H1 (cell line): Measurements from ENCODE around the gene PCID2. TPM values are rescaled to one million over a fixed set of nuclear protein-coding genes. Genes with fewer than 3 reads are reported as not detected.
"Not testable (repeated sequence)": the region's sequence is repeated elsewhere in the genome, so short reads cannot be mapped to it uniquely, and the experiment has no call there.

Source experiments
- CTCF ChIA-PET: fragments of 300-600 bp; sonication (Branson Sonifier 250); formaldehyde crosslinking; loops from one replicate; lab custom pipeline; 2021; ENCODE audit not compliant: partially characterized antibody; lab: Charles Lee
- POLR2A ChIA-PET: fragments of 300-600 bp; sonication (Branson Sonifier 250); formaldehyde crosslinking; loops from one replicate; lab custom pipeline; 2021; ENCODE audit warnings: inconsistent platforms; ENCODE audit not compliant: partially characterized antibody; lab: Charles Lee
- DNase-seq, 2 experiments: peaks; one replicate each; pipeline versions ENCODE4 v3.0.0 to v3.0.0-alpha.2; 2010 to 2022; ENCODE audit warnings: low spot score in 2 of 2, low read depth in 1 of 2, mixed read lengths in 1 of 2
- FAIRE-seq: peaks from 2 replicates; lab custom pipeline; 2011; peaks lifted over from hg19 to GRCh38; lab: Jason Lieb, UNC
- H2AFZ ChIP-seq: 2 replicates; pipeline ENCODE4 v1.8.1; 2012; ENCODE audit warnings: low read length, inconsistent platforms
- H2AK5ac ChIP-seq: 2 replicates; pipeline ENCODE4 v1.6.1; 2013; ENCODE audit warnings: low read depth, low read length
- H2BK120ac ChIP-seq: replicated peaks from 2 replicates; pipeline ENCODE3; 2013; ENCODE audit warnings: low read depth, low read length, inconsistent platforms
- H2BK12ac ChIP-seq: 2 replicates; pipeline ENCODE4 v1.6.1; 2013; ENCODE audit warnings: low read depth, low read length
- H2BK15ac ChIP-seq: 2 replicates; pipeline ENCODE4 v1.6.1; 2013; ENCODE audit warnings: low read length
- H2BK20ac ChIP-seq: 2 replicates; pipeline ENCODE4 v1.6.1; 2013; ENCODE audit warnings: low read length
- H2BK5ac ChIP-seq: 2 replicates; pipeline ENCODE4 v1.6.1; 2013; ENCODE audit warnings: low read depth, low read length
- H3K14ac ChIP-seq: 2 replicates; pipeline ENCODE4 v1.6.1; 2013; ENCODE audit warnings: inconsistent platforms; ENCODE audit not compliant: insufficient read length
- H3K18ac ChIP-seq: 2 replicates; pipeline ENCODE4 v1.6.1; 2013; ENCODE audit warnings: low read length; ENCODE audit errors: extremely low read depth
- H3K23ac ChIP-seq: 2 replicates; pipeline ENCODE4 v1.6.1; 2013; ENCODE audit warnings: inconsistent platforms; ENCODE audit not compliant: insufficient read length
- H3K23me2 ChIP-seq: 2 replicates; pipeline ENCODE4 v1.6.1; 2013; ENCODE audit warnings: low read depth, low read length
- H3K27ac ChIP-seq: 2 replicates; pipeline ENCODE4 v1.6.1; 2011; ENCODE audit warnings: low read depth, low read length, inconsistent platforms
- H3K27me3 ChIP-seq, 4 experiments: replicated peaks in 1 of 4; 1 replicate in 1 of 4; 2 replicates in 3 of 4; pipeline versions ENCODE4 v1.6.1 to v1.8.1; 2011 to 2013; ENCODE audit warnings: low read length in 3 of 4, mild to moderate bottlenecking in 3 of 4, inconsistent platforms in 2 of 4, mixed read lengths in 2 of 4, moderate library complexity in 1 of 4; ENCODE audit not compliant: control insufficient read depth in 3 of 4, insufficient read depth in 3 of 4; ENCODE audit errors: extremely low read depth in 1 of 4
- H3K36me3 ChIP-seq, 4 experiments: 2 replicates each; pipeline versions ENCODE4 v1.6.1 to v1.8.1; 2011 to 2013; ENCODE audit warnings: mild to moderate bottlenecking in 4 of 4, low read length in 3 of 4, moderate library complexity in 2 of 4, control low read depth in 1 of 4, inconsistent platforms in 1 of 4; ENCODE audit not compliant: insufficient read depth in 4 of 4, control insufficient read depth in 2 of 4
- H3K4ac ChIP-seq: replicated peaks from 2 replicates; pipeline ENCODE3; 2013; ENCODE audit warnings: low read length, low read depth, mixed read lengths, inconsistent platforms; ENCODE audit not compliant: insufficient read length
- H3K4me1 ChIP-seq, 4 experiments: replicated peaks in 1 of 4; 1 replicate in 1 of 4; 2 replicates in 3 of 4; pipeline versions ENCODE4 v1.6.1 to v1.8.1; 2011 to 2013; ENCODE audit warnings: low read length in 3 of 4, inconsistent platforms in 2 of 4, mixed read lengths in 1 of 4; ENCODE audit not compliant: insufficient read depth in 4 of 4, control insufficient read depth in 3 of 4
- H3K4me2 ChIP-seq, 2 experiments: 2 replicates each; pipeline versions ENCODE4 v1.6.1 to v1.8.1; 2011 to 2013; ENCODE audit warnings: low read depth in 2 of 2, low read length in 2 of 2, control low read depth in 1 of 2, inconsistent platforms in 1 of 2, mild to moderate bottlenecking in 1 of 2; ENCODE audit not compliant: insufficient read depth in 1 of 2
- H3K4me3 ChIP-seq, 4 experiments: fragments of 200-600, 300-600 bp in 1 of 4; sonication (generic), shearing (Covaris generic), sonication (Bioruptor Twin) in 1 of 4; 2 replicates each; pipeline versions ENCODE4 v1.5.1 to v1.8.1; 2011 to 2016; ENCODE audit warnings: low read length in 4 of 4, low read depth in 3 of 4, control low read depth in 2 of 4, inconsistent platforms in 2 of 4, mild to moderate bottlenecking in 2 of 4, mixed read lengths in 1 of 4, moderate library complexity in 1 of 4; ENCODE audit not compliant: insufficient read depth in 2 of 4; ENCODE audit errors: extremely low read depth in 1 of 4
- H3K56ac ChIP-seq: replicated peaks from 2 replicates; pipeline ENCODE3; 2013; ENCODE audit warnings: low read depth, mild to moderate bottlenecking, mixed read lengths, low read length, inconsistent platforms; ENCODE audit not compliant: insufficient read length
- H3K79me1 ChIP-seq: 2 replicates; pipeline ENCODE4 v1.6.1; 2013; ENCODE audit warnings: low read depth, low read length, control low read depth
- H3K79me2 ChIP-seq, 2 experiments: 2 replicates each; pipeline versions ENCODE4 v1.6.1 to v1.8.1; 2012 to 2013; ENCODE audit warnings: low read length in 2 of 2, mild to moderate bottlenecking in 2 of 2, inconsistent platforms in 1 of 2; ENCODE audit not compliant: insufficient read depth in 2 of 2, control insufficient read depth in 1 of 2
- H3K9ac ChIP-seq, 4 experiments: replicated peaks in 1 of 4; 1 replicate in 1 of 4; 2 replicates in 3 of 4; pipeline versions ENCODE4 v1.6.1 to v1.8.1; 2011 to 2013; ENCODE audit warnings: low read depth in 3 of 4, low read length in 3 of 4, control low read depth in 2 of 4, mild to moderate bottlenecking in 2 of 4, moderate library complexity in 2 of 4, inconsistent platforms in 1 of 4; ENCODE audit errors: extremely low read depth in 1 of 4
- H3K9me3 ChIP-seq, 2 experiments: 2 replicates each; pipeline versions ENCODE4 v1.6.1 to v1.8.1; 2012 to 2013; ENCODE audit warnings: mild to moderate bottlenecking in 2 of 2, moderate library complexity in 2 of 2, control low read depth in 1 of 2, inconsistent platforms in 1 of 2, low read depth in 1 of 2, low read length in 1 of 2, mixed read lengths in 1 of 2; ENCODE audit not compliant: insufficient read depth in 2 of 2
- H4K20me1 ChIP-seq, 2 experiments: replicated peaks in 1 of 2; 2 replicates each; pipeline versions ENCODE3 to v1.8.1; 2011 to 2013; ENCODE audit warnings: inconsistent platforms in 2 of 2, low read length in 2 of 2, mild to moderate bottlenecking in 1 of 2; ENCODE audit not compliant: insufficient read depth in 2 of 2, control insufficient read depth in 1 of 2
- H4K5ac ChIP-seq: 2 replicates; pipeline ENCODE4 v1.6.1; 2013; ENCODE audit warnings: low read length, low read depth, mixed read lengths, inconsistent platforms; ENCODE audit not compliant: insufficient read length
- H4K8ac ChIP-seq: 2 replicates; pipeline ENCODE4 v1.8.0; 2013; ENCODE audit warnings: mild to moderate bottlenecking, moderate library complexity, low read length, inconsistent platforms; ENCODE audit not compliant: insufficient read depth; ENCODE audit errors: extremely low read depth
- H4K91ac ChIP-seq: replicated peaks from 2 replicates; pipeline ENCODE3; 2013; ENCODE audit warnings: low read length, mixed read lengths, inconsistent platforms; ENCODE audit not compliant: insufficient read length
- WGBS, 2 experiments: shearing (Covaris generic) in 1 of 2; methylation state at CpG; one replicate each; pipeline versions ENCODE4 v1.1.6 to v1.1.7; 2013 to 2015; ENCODE audit warnings: low lambda C conversion rate in 2 of 2, mixed read lengths in 2 of 2, inconsistent platforms in 1 of 2, low coverage in 1 of 2, missing lambda C conversion rate in 1 of 2; ENCODE audit not compliant: insufficient replicate concordance in 2 of 2, insufficient coverage in 1 of 2, insufficient read length in 1 of 2; ENCODE audit errors: extremely low coverage in 1 of 2, missing lambda C conversion rate in 1 of 2; 5-methylcytosine and 5-hydroxymethylcytosine counted together
- polyA plus RNA-seq, 7 experiments: library from polyadenylated mRNA; depleted of rRNA in 3 of 7; stranded (reverse) in 5 of 7; unstranded in 2 of 7; fragments of >200 nt in 5 of 7; fragments of 200-250 nt in 2 of 7; gene quantifications; 1 replicate in 5 of 7; 2 replicates in 1 of 7; 4 replicates in 1 of 7; pipeline versions ENCODE4 v1.2.1 to v1.2.3, GENCODE V29; 2011 to 2013; ENCODE audit warnings: missing spikeins in 2 of 7, mixed read lengths in 2 of 7
- total RNA-seq: library from RNA; stranded (reverse); fragmentation: NEBNext Ultra II Directional; extraction: Animal tissue kit (Norgen Biotek cat#: 25700); gene quantifications from 2 replicates; pipeline ENCODE4 v1.2.1, GENCODE V29; 2021

The PCID2 gene
- total and polyA plus RNA-seq, 2 of the 8 experiments (the other 6 are each of a cell fraction or from before 2014, with no cell fraction given): 72.4 to 72.8 TPM

GRCh38 chr13:113257908-113258307, 49.4 kb upstream of the PCID2 start:
- H3K27me3 ChIP-seq, H2BK20ac ChIP-seq, H3K4me2 ChIP-seq, H3K4me1 ChIP-seq, H3K4me3 ChIP-seq, H4K91ac ChIP-seq, H3K18ac ChIP-seq, FAIRE-seq, H2AK5ac ChIP-seq, H3K23ac ChIP-seq, H4K20me1 ChIP-seq, H2BK12ac ChIP-seq, H2BK120ac ChIP-seq, H3K4ac ChIP-seq, H3K9me3 ChIP-seq, H4K5ac ChIP-seq, H3K27ac ChIP-seq, H3K14ac ChIP-seq, H3K23me2 ChIP-seq, H4K8ac ChIP-seq, H3K79me2 ChIP-seq, DNase-seq, H2AFZ ChIP-seq, H2BK5ac ChIP-seq, H2BK15ac ChIP-seq, H3K9ac ChIP-seq, H3K56ac ChIP-seq, H3K79me1 ChIP-seq: not testable (repeated sequence)
- H3K36me3 ChIP-seq: peaks cover 20 to 73% (median 55%) of the 10 kb centered on the region in 4 experiments
- ChIA-PET POLR2A (interaction anchor here (1.4 kb wide), 1 partner anchor 8 kb away, joined by 6 read pairs; no protein-coding TSS in a partner anchor), CTCF (interaction anchor here (1.4 to 1.7 kb wide), 3 partner anchors 10 to 16 kb away, joined by 3 to 5 read pairs (median 3); no protein-coding TSS in a partner anchor)
- WGBS, 2 experiments: 95% methylated on average over 6 of the region's 6 CpGs; no CpG with 5 or more reads in 1 of the 2 experiments
